Skeletal muscle satellite cell (primary cell): Measurements from ENCODE around the gene NUTM2F.
"Not testable (repeated sequence)": the region's sequence is repeated elsewhere in the genome, so short reads cannot be mapped to it uniquely, and the experiment has no call there.

Experiments
- H3K27me3 ChIP-seq: 2 replicates; pipeline ENCODE4 v1.7.0; 2013; ENCODE audit warnings: low read length; ENCODE audit not compliant: control insufficient read depth, insufficient read depth
- H3K36me3 ChIP-seq: 2 replicates; pipeline ENCODE4 v1.7.0; 2013; ENCODE audit warnings: mild to moderate bottlenecking, control low read depth, low read length; ENCODE audit not compliant: insufficient read depth
- H3K4me1 ChIP-seq: 2 replicates; pipeline ENCODE4 v1.7.0; 2013; ENCODE audit warnings: low read length; ENCODE audit not compliant: control insufficient read depth, insufficient read depth
- H3K4me2 ChIP-seq: 2 replicates; pipeline ENCODE4 v1.7.0; 2013; ENCODE audit warnings: mild to moderate bottlenecking, low read length
- H3K4me3 ChIP-seq: 2 replicates; pipeline ENCODE4 v1.7.0; 2013; ENCODE audit warnings: low read length
- H3K9ac ChIP-seq: 2 replicates; pipeline ENCODE4 v1.7.0; 2013; ENCODE audit warnings: mild to moderate bottlenecking, low read depth, low read length, moderate library complexity
- H3K9me3 ChIP-seq: replicated peaks from 2 replicates; pipeline ENCODE4 v1.7.0; 2013; ENCODE audit warnings: mild to moderate bottlenecking, control low read depth, low read length

Gene NUTM2F

GRCh38 chr9:94302426-94302825 is 26.0 kb downstream of the NUTM2F start:
- H3K4me1 ChIP-seq = no peaks in the 10 kb centered on the region
- no peak overlapping the region for H3K9ac ChIP-seq
- no peaks in the 10 kb centered on the region for H3K27me3 ChIP-seq
- peaks cover 10% of the 10 kb centered on the region for H3K36me3 ChIP-seq
- no peaks in the 10 kb centered on the region for H3K9me3 ChIP-seq
- H3K4me3 ChIP-seq = no peak overlapping the region
- H3K4me2 ChIP-seq = no peak overlapping the region

DNA sequence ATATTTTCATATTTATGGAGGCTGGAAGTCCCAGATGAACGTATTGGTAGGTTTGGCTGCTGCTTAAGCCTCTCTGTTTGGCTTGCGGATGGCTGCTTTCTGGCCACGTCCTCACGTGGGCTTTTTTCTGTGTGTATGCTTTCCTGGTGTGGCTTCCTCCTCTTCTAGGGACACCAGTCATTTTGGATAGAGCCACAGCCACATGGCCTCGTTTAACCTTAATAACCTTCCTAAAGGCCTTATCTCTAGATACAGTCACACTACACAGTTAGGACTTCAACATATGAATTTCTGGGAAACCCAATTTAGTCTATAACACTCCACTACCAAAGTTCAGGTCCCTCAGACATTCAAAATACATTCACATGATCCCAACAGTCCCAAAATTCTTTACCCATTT is 26.9 kb downstream of the NUTM2F start:
- Histone ChIP-seq H3K4me1 (no peaks in the 10 kb centered on the region), H3K9ac (no peak overlapping the region), H3K4me2 (no peak overlapping the region), H3K4me3 (no peak overlapping the region), H3K36me3 (peaks cover 10% of the 10 kb centered on the region), H3K9me3 (no peaks in the 10 kb centered on the region), H3K27me3 (no peaks in the 10 kb centered on the region)

DNA sequence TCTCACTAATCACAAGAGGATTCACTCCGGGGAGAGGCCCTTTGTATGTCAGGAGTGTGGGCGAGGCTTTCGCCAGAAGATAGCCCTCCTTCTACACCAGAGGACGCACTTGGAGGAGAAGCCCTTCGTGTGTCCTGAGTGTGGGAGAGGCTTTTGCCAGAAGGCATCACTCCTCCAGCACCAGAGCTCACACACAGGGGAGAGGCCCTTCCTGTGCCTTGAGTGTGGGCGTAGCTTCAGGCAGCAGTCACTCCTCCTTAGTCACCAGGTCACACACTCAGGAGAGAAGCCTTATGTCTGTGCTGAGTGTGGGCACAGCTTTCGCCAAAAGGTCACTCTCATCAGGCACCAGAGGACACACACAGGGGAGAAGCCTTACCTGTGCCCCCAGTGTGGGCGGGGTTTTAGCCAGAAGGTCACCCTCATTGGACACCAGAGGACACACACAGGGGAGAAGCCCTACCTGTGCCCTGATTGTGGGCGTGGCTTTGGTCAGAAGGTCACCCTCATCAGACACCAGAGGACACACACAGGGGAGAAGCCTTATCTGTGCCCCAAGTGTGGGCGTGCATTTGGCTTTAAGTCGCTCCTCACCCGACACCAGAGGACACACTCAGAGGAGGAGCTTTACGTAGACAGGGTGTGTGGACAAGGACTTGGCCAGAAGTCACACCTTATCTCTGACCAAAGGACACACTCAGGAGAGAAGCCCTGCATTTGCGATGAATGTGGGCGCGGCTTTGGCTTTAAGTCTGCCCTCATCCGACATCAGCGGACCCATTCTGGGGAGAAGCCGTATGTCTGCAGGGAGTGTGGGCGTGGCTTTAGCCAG is 27.8 kb downstream of the NUTM2F start:
- Histone ChIP-seq H3K9ac (no peak overlapping the region), H3K4me1 (no peaks in the 10 kb centered on the region), H3K27me3 (no peaks in the 10 kb centered on the region), H3K4me2 (no peak overlapping the region), H3K36me3 (peaks cover 10% of the 10 kb centered on the region), H3K9me3 (no peaks in the 10 kb centered on the region), H3K4me3 (no peak overlapping the region)

GRCh38 chr9:94298949-94299599 is 29.4 kb downstream of the NUTM2F start:
- H3K4me1 ChIP-seq = no peaks in the 10 kb centered on the region
- H3K9me3 ChIP-seq = no peaks in the 10 kb centered on the region
- no peaks in the 10 kb centered on the region for H3K27me3 ChIP-seq
- H3K9ac ChIP-seq = no peak overlapping the region
- H3K36me3 ChIP-seq = peaks cover 13% of the 10 kb centered on the region
- no peak overlapping the region for H3K4me3 ChIP-seq
- H3K4me2 ChIP-seq = no peak overlapping the region

DNA sequence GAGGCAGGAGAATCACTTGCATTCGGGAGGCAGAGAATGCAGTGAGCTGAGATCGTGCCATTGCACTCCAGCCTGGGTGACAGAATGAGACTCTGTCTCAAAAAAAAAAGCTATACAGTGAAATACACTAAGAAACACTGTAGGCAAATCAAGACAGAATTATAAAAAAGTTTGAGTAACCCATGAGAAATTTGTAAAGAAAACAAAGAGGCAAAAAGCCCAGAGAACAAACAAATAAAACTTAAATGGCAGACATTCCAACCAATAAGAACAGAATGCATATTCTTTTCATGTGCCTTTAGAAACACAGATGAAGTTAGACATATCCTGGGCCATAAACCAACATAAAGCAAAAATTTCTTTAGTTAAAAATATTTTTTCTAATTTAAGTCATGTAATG is 38.8 kb downstream of the NUTM2F start:
- Histone ChIP-seq H3K27me3 (no peaks in the 10 kb centered on the region), H3K36me3 (peaks cover 6% of the 10 kb centered on the region), H3K9me3 (no peaks in the 10 kb centered on the region), H3K4me2 (no peak overlapping the region), H3K4me1 (peaks cover 11% of the 10 kb centered on the region), H3K4me3 (no peak overlapping the region), H3K9ac (no peak overlapping the region)

GRCh38 chr9:94287877-94288513 is 40.4 kb downstream of the NUTM2F start:
- H3K27me3 ChIP-seq = no peaks in the 10 kb centered on the region

DNA sequence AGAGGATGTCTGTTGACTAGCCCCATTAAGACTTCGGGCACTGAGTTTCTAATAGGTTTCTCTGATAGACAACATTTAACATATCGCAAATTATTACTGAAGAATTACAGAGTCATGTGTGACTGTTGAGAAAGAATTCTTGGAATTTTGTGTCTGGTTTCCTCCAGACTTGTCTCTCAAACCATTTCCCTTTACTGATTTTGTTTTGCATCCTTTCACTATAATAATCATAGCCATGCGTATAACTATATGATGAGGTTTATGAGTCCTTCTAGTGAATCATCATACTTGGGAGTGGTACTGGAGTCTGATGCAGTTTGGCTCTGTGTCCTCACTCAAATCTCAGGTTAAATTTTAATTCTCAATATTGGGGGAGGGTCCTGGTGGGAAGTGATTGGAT is 42.3 kb downstream of the NUTM2F start:
- peaks cover 11% of the 10 kb centered on the region for H3K4me1 ChIP-seq
- no peaks in the 10 kb centered on the region for H3K36me3 ChIP-seq
- no peaks in the 10 kb centered on the region for H3K27me3 ChIP-seq
- no peaks in the 10 kb centered on the region for H3K9me3 ChIP-seq
- no peak overlapping the region for H3K9ac ChIP-seq
- no peak overlapping the region for H3K4me3 ChIP-seq
- H3K4me2 ChIP-seq = no peak overlapping the region

More at GRCh38 chr9:94287877-94288513, 40.4 kb downstream of the NUTM2F start:
- Histone ChIP-seq H3K4me3 (no peak overlapping the region), H3K9me3 (no peaks in the 10 kb centered on the region), H3K36me3 (peaks cover 1% of the 10 kb centered on the region), H3K4me2 (no peak overlapping the region), H3K9ac (no peak overlapping the region), H3K4me1 (peaks cover 11% of the 10 kb centered on the region)

DNA sequence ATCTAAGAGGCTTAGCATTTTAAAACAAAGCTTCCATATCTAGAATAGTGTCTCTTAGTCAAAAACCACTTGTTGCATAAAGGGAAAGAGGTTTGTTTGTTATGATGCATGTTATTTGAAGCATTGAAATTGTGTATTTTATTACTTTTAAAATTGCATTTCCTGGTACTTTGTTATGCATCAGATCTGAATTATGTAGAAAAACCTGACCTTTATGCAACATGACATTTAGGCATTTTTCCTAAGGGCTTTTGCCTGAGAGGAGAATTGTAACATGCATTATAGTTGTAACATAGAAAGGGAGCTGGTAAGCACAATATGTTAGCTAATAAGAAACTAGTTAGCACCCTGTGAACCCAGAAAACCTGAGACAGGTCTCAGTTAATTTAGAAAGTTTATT is 47.3 kb downstream of the NUTM2F start:
- Histone ChIP-seq H3K4me2 (no peak overlapping the region), H3K36me3 (peaks cover 5% of the 10 kb centered on the region), H3K27me3 (no peaks in the 10 kb centered on the region), H3K9ac (no peak overlapping the region), H3K4me1 (peaks cover 8% of the 10 kb centered on the region), H3K9me3 (peaks cover 7% of the 10 kb centered on the region), H3K4me3 (no peak overlapping the region)

- Histone ChIP-seq H3K4me2 (no peak overlapping the region), H3K9me3 (peaks cover 7% of the 10 kb centered on the region), H3K27me3 (no peaks in the 10 kb centered on the region), H3K4me3 (no peak overlapping the region), H3K9ac (no peak overlapping the region), H3K4me1 (peaks cover 8% of the 10 kb centered on the region), H3K36me3 (peaks cover 5% of the 10 kb centered on the region)
Observed at GRCh38 chr9:94280409-94280989, 47.9 kb downstream of the NUTM2F start.

DNA sequence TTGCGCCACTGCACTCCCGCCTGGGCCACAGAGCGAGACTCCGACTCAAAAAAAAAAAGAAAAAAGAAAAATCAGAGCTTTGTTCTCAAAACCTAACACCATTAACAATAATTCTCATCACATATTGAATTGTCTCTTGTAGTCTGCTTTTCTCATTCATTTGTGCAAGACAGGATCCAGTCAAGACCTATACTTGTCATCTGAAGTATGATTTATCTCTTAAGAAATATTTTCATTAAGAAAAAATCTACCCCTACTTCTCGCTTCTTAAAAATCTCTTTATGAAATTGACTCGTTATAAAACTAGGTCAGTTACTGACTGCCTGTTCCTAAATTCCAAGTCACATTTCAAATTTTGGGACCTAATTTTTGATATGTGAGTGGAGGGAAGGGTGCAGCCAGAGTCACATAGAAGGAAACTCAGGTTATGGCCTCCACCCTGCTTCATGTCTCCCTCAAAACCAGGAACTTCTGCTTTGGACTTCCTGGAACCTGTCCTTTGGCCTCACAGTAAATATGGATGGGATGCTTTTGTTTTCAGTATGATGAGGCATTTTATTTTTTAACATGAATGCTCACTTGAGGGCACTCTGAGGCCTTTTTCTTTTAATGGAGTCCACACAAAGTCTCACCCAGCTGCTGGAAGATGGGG is 50.4 kb downstream of the NUTM2F start:
- Histone ChIP-seq H3K27me3 (no peaks in the 10 kb centered on the region), H3K4me1 (peaks cover 8% of the 10 kb centered on the region), H3K9ac (no peak overlapping the region), H3K9me3 (peaks cover 7% of the 10 kb centered on the region), H3K4me3 (no peak overlapping the region), H3K36me3 (peaks cover 5% of the 10 kb centered on the region), H3K4me2 (no peak overlapping the region)

GRCh38 chr9:94277029-94277428 is 51.4 kb downstream of the NUTM2F start:
- not testable (repeated sequence) for H3K27me3 ChIP-seq, H3K36me3 ChIP-seq, H3K9ac ChIP-seq, H3K4me2 ChIP-seq, H3K4me3 ChIP-seq, H3K9me3 ChIP-seq, H3K4me1 ChIP-seq
